NCI-H226 (cell line): ENCODE results near the gene ACYP1.
"Not testable (repeated sequence)": the region's sequence is repeated elsewhere in the genome, so short reads cannot be mapped to it uniquely, and the experiment has no call there.

Source experiments
- DNase-seq: peaks from one replicate; pipeline ENCODE4 v3.0.0-alpha.2; 2015

ACYP1 gene

DNA sequence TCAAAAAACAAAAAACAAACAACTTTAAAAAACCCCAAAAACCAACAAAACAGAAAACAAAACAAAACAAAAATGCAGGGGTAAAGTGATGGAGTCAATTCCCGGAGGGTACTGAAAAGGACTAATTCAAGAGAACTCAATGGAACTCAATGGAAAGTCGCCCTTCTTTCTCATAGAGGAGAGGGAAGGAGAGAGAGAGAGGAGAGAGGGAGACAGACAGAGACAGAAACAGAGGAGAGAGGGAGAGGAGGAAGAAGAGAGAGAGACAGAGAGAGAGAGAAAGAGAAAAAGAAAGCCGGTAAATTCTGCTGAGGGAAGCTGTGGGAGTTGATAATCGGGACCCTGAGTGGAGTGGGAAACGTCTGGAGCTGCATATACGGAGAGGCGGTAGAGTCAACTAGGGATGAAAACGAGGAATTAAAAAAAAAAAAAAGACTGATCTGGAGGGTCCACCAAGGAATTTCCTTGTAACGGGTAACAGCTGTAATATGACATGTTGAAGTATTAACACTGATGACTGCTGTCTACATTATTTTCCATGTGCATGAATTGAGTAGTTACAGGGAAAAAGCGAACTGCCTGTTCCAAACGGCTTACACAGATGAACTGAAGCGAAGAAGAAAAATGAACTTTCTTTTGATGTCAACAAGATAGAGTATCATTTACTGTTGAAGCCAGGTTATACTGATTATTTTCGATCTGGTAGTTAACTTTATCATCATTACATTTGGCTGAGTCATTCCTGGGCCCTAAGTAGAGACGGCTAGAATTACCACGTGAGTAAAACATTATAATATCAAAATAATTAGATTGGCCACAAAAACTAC lies 4.7 kb upstream of the ACYP1 start:
- DNase-seq, result no peak

DNA sequence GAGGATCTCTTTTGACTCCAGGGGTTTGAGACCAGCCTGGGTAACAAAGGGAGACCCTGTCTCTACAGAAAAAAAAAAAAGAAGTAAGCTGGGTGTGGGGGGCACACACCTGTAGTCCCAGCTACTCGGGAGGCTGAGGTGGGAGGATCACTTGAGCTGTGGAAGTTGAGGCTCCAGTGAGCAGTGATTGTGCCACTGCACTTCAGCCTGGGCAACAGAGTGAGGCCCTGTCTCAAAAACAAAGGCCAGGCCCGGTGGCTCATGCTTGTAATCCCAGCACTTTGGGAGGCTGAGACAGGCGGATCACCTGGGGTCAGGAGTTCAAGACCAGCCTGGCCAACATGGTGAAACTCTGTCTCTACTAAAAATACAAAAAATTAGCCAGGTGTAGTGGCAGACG lies 3.9 kb upstream of the ACYP1 start:
- not testable (repeated sequence) for DNase-seq

GRCh38 chr14:75067212-75067611 lies 3.4 kb upstream of the ACYP1 start:
- DNase-seq, result no peak

DNA sequence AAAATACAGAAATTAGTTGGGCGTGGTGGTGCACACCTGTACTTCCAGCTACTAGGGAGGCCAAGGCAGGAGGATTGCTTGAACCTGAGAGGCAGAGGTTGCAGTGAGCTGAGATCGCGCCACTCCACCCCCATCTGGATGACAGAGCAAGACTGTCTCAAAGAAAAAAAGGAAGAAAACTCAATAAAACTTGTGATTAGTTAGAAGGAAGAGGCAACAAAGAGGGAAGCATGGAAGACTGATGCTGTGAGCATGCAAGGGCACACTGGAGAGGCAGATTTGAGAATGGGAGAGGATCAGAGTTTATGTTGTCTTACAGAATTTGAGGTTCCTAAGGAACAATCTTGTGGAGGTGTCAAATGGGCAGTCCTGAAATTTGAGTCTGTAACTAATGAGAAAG lies 2.9 kb upstream of the ACYP1 start:
- no peak for DNase-seq

DNA sequence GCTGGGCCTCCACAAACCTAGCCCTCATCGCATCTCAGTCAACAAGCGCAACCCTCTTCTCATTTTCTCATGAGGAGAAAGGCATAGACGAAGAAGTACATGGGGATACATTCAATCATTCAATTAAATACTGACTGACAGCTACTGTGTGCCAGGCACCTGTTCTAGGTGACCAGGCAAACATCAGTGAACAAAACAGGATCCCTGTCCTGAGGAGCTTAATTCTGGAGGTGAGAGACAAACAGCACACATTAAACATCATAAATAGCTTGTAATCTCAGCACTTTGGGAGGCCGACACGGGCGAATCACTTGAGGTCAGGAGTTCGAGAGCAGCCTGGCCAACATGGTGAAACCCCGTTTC lies 362 bp upstream of the ACYP1 start:
- DNase-seq, result no peak

DNA sequence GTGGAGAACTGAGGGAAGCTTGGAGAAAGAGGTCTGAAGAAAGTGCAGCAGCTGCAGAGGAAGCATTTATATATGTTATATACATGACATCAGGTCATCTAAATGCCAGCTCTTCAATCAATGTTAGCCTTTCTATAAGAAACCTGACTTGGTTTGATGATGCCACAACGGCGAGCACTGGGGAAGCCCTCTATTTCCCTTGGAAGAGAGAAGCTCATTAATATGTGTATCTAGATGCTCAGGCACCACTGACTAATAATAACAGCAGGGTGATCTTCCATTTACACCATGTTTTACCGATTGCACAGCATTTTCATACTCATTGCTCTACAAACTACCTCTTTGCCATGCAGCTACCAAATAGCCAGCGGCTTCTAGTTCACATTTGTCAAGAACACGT lies 811 bp downstream of the ACYP1 start:
- DNase-seq, result no peak

DNA sequence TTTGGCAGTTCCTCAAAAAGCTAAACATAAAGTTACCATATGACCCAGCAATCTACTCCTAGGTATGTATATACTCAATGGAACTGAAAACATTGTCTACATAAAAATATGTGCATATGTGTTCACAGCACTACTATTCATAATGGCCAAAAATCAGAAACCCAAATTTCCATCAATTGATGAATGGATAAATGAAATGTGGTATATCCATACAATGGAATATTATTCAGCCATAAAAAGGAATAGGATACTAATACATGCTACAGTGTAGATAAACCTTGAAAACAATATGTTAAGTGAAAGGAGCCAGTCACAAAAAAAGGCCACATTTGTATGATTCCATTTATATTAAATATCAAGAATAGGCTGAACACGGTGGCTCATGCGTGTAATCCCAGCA lies 3.4 kb downstream of the ACYP1 start:
- DNase-seq, result no peak

DNA sequence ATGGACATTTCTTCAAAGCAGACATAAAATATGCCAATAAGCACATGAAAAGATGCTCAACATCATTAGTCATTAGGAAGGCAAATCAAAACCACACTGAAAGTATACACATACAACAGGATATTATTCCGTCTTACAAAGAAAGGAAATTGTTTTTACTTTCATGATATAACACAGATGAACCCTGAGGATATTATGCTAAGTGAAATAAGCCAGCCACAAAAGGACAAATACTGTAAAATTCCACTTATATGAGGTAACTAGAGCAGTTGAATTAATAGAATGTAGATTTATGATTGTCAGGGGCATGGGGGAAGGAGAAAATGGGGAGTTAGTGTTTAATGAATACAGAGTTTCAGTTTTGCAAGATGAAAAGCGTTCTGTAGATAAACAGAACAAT lies 4.2 kb downstream of the ACYP1 start:
- no peak for DNase-seq

DNA sequence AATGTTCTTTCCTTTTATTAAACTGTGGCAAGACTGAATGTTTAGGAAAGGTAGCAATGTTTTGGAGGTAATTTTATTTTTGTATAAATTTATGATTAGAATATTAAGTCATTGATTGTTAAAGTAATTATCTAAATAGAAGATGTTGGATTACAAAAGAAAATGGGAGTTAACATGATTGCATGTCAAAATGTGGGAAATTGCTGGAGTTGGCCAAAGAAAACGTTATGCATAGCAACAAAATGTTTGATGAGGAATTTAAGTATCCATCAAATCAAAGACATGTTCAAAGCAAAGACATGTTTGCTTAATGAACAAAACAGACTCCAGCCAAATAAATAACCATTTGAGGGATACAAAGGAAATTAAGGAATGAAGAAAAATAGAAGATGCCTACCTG lies 9.4 kb downstream of the ACYP1 start:
- DNase-seq, result no peak

DNA sequence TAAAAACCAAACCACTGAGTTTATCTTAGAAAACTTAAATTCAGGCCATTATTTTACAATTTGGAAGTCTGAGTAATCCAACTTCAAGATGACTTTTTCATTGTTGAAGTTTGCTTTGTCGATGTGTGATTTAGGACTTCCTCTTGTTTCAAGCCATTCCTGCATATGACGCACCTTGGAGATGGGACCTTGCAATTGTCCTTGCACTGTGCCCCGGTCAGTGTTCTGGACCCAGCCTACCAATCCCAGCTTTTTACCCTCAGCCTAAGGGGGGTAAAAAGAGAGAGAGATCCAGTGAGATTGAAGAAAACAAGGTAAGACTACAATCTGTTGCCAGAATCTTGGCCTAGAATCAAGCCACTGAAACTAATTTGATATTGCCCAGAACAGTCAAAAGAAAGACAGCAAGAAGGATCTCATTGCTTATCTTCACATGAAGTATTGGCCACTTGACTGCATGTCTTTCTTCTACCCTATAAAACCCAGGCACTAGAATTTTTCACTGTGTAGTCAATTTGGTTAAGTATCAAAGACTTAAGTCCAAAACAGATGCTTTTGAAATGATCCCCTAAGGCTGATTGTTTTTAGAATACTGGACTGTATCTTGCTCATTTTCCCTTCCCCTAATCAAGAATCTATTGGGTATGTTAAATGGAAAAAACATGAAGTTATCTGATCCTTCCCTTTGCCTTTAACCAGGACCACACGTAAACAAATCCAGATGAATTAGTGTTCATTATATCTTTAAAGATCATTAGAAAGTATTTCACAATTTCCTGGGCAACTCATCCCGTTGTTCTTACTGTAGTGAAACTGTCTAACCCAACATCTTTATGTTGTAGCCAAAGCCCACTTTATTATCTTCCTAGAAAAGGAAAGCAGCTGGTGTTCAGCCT lies 10.2 kb downstream of the ACYP1 start:
- no peak for DNase-seq

GRCh38 chr14:75051556-75051899 lies 12.3 kb downstream of the ACYP1 start:
- DNase-seq, result no peak

DNA sequence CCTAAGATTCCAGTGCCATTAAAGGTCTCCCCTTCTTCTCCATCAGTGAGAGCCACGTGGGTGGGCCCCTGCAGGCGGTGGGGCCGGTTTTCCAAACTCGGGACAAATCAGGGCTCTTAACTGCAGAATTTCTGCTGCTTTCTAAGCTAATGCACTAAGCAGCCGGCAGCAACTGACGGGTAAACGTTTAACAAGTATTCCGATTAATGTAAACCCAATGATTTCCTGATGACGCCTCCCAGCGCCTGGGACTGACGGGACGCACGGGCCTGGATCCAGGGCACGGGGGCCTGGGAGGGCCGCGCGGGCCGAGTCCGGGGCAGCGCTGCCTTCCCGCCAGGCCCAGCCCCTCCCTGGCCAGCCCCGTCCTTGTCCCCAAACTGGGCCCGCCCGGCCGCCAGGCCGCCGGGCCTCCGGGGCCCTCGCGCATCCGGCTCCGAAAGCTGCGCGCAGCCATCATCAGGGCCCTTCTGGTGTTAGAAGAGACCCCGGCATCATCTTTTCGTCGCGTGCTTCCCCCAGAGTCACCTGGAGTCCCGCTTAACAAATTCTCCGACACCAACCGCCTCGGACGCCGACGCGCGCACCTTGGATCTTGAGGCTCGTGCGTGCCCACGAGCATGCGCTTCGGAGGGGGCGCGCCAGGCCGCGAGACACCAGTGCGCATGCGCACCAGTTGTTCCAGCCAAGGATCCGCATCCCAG lies 12.8 kb downstream of the ACYP1 start, which contains the start of gene MLH3:
TSS of gene MLH3 (minus strand) at position 616 of the 704 bp plus-strand sequence. CDS start 1,812 bp downstream, outside the sequence.
- DNase-seq, result peak; percentile 72

DNA sequence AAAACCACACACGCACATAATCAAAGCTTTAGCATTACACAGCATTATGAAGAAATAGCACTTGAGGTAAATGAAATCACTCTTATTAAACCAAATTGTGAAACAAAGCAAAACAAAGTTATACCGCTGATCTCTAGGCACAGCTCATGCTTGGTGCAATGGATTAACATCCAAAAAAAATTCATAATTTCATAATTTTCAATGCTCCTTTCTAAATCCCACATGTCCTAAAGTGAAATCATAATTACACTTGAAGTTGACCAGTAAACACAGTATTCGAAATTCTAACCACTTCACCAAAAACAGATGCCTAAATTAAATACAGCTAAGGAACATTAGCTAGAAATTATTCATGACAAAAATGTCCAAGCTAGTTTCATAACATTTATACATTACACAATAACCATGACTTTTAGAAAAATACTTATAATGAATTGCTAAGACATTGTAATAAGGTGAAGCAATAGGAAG lies 14.1 kb downstream of the ACYP1 start:
- DNase-seq, result no peak

- no peak for DNase-seq
Measured at GRCh38 chr14:75049136-75049535, 14.7 kb downstream of the ACYP1 start.

- no peak for DNase-seq
Measured at GRCh38 chr14:75048101-75048500, 15.7 kb downstream of the ACYP1 start.

- no peak for DNase-seq
Measured at GRCh38 chr14:75047506-75047905, 16.3 kb downstream of the ACYP1 start.

- DNase-seq, result no peak
Measured at GRCh38 chr14:75046899-75047298, 16.9 kb downstream of the ACYP1 start.

GRCh38 chr14:75046275-75046674 lies 17.5 kb downstream of the ACYP1 start:
- no peak for DNase-seq

DNA sequence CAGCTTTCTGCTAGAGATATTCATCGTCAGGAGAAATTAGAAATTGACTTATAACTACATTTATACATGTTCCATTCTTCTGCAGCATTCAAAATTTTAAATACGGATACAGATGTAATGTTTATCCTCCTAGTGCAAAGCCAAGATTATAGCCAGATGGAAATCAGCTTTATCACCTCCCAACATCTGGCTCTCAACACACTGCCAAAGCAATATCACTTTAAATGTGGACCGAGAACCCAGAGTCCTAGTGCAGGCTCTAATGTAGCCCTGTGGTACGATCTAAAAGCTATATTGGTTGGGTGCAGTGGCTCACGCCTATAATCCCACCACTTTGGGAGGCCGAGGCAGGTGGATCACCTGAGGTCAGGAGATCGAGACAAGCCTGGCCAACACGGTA lies 19.1 kb downstream of the ACYP1 start:
- DNase-seq, result no peak

DNA sequence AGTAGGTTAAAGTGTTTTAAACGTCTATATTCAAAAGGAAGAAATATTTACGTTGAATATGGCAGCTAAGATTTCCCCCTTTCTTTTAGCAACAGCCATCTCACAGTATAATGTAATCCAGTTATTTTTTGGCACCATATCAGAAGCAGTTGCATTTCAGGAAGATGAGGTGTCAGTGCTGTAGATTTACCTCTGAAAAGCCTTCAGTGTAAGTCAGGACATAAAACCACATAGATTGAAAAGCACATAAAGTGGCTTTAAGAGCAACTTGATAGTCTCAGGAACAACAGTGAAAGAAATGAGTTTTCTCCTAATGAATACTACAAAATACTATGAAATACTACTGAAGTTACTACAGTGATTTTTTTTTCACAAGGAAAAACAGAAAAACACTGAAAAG lies 19.5 kb downstream of the ACYP1 start:
- peak; percentile 75 for DNase-seq

GRCh38 chr14:75042035-75042434 lies 21.8 kb downstream of the ACYP1 start:
- DNase-seq, result no peak

- peak; percentile 37 for DNase-seq
Measured at GRCh38 chr14:75041613-75042012, 22.2 kb downstream of the ACYP1 start.

- DNase-seq, result no peak
Measured at GRCh38 chr14:75040959-75041358, 22.9 kb downstream of the ACYP1 start.
